Measurements from ENCODE around the gene CAPZB.

The CAPZB gene

DNA sequence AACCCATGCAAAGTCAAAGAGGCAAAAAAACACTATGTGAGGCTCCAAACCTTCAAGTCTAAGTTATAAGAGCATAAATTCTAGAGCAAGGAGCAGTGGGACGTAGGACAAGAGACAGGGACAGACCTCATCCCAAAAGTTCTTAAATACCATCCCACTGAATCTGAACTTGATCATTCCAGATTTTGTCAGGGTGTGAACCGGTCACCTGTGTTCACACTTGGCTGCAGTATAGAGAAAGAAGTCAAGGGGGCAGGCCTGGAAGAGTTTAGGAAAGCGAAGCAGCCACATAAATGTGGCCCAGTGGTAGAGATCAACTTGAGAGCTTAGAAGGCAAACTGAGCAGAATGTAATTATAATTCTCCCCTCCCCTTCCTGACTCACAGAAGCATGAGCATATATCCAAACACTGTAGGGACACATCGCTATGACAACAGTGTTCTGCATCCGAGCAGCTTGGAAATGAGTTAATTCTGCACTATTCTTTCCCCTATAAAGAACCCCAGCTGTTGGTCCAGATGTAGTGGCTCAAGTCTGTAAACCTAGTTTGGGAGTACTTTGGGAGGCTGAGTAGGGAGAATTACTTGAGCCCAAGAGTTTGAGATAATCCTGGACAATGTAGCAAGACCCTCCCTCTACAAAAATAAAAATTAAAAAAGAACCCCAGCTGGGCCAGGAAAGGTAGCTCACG, 176.1 kb downstream of the CAPZB start:
- H3K27me3 ChIP-seq (ENCODE audit: insufficient read depth, poor library complexity, severe bottlenecking) = no peaks in the 10 kb centered on the region
- H3K27ac ChIP-seq (replicated peaks) = no peak overlapping the region
- H3K4me3 ChIP-seq (replicated peaks; ENCODE audit: insufficient read depth, low read length) = no peak overlapping the region
- no peak for DNase-seq (ENCODE audit: low read depth in 1 of 2, low spot score in 1 of 2)
- no peak for TF ChIP-seq SPI1 (IDR thresholded peaks at IDR 0.05; ENCODE audit: borderline replicate concordance, low read depth)
- TF ChIP-seq, protein P1, sequence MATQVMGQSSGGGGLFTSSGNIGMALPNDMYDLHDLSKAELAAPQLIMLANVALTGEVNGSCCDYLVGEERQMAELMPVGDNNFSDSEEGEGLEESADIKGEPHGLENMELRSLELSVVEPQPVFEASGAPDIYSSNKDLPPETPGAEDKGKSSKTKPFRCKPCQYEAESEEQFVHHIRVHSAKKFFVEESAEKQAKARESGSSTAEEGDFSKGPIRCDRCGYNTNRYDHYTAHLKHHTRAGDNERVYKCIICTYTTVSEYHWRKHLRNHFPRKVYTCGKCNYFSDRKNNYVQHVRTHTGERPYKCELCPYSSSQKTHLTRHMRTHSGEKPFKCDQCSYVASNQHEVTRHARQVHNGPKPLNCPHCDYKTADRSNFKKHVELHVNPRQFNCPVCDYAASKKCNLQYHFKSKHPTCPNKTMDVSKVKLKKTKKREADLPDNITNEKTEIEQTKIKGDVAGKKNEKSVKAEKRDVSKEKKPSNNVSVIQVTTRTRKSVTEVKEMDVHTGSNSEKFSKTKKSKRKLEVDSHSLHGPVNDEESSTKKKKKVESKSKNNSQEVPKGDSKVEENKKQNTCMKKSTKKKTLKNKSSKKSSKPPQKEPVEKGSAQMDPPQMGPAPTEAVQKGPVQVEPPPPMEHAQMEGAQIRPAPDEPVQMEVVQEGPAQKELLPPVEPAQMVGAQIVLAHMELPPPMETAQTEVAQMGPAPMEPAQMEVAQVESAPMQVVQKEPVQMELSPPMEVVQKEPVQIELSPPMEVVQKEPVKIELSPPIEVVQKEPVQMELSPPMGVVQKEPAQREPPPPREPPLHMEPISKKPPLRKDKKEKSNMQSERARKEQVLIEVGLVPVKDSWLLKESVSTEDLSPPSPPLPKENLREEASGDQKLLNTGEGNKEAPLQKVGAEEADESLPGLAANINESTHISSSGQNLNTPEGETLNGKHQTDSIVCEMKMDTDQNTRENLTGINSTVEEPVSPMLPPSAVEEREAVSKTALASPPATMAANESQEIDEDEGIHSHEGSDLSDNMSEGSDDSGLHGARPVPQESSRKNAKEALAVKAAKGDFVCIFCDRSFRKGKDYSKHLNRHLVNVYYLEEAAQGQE (IDR thresholded peaks at IDR 0.05; ENCODE audit: insufficient replicate concordance, low read depth) = no peak
- no peak for TF ChIP-seq GABPA (IDR thresholded peaks at IDR 0.05; ENCODE audit: low read depth)
- TF ChIP-seq, protein P2, sequence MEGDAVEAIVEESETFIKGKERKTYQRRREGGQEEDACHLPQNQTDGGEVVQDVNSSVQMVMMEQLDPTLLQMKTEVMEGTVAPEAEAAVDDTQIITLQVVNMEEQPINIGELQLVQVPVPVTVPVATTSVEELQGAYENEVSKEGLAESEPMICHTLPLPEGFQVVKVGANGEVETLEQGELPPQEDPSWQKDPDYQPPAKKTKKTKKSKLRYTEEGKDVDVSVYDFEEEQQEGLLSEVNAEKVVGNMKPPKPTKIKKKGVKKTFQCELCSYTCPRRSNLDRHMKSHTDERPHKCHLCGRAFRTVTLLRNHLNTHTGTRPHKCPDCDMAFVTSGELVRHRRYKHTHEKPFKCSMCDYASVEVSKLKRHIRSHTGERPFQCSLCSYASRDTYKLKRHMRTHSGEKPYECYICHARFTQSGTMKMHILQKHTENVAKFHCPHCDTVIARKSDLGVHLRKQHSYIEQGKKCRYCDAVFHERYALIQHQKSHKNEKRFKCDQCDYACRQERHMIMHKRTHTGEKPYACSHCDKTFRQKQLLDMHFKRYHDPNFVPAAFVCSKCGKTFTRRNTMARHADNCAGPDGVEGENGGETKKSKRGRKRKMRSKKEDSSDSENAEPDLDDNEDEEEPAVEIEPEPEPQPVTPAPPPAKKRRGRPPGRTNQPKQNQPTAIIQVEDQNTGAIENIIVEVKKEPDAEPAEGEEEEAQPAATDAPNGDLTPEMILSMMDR (IDR thresholded peaks at IDR 0.05; ENCODE audit: insufficient read depth, low read length) = no peak
- no peak for TF ChIP-seq POLR2AphosphoS5 (IDR thresholded peaks at IDR 0.05; ENCODE audit: low read depth)

DNA sequence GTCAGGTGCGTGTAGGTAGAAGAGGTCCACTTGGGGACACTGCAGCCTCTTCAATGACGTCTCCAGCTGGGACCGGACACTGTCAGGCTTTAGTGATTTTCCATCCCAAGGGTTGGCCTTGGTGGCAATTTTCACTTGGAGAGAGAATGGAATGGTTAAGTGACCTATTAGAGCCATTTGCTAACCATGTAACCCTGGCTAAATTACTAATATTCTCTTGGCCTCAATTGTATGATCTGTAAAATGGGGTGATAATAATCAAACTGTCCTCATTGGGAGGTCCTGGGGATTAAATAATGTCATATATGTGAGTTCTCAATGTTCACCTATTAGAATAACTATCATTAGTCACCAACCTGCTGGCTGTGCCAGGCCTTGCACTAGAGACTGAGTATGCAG, 176.8 kb downstream of the CAPZB start:
- TF ChIP-seq, protein P1 (IDR thresholded peaks at IDR 0.05; ENCODE audit: insufficient replicate concordance, low read depth) = no peak
- no peak for TF ChIP-seq POLR2AphosphoS5 (IDR thresholded peaks at IDR 0.05; ENCODE audit: low read depth)
- TF ChIP-seq, protein P2 (IDR thresholded peaks at IDR 0.05; ENCODE audit: insufficient read depth, low read length) = no peak
- no peak for TF ChIP-seq SPI1 (IDR thresholded peaks at IDR 0.05; ENCODE audit: borderline replicate concordance, low read depth)
- TF ChIP-seq GABPA (IDR thresholded peaks at IDR 0.05; ENCODE audit: low read depth) = no peak
- Histone ChIP-seq H3K27me3 (ENCODE audit: insufficient read depth, poor library complexity, severe bottlenecking) (no peaks in the 10 kb centered on the region), H3K27ac (replicated peaks) (no peak overlapping the region), H3K4me3 (replicated peaks; ENCODE audit: insufficient read depth, low read length) (no peak overlapping the region)
- DNase-seq (ENCODE audit: low read depth in 1 of 2, low spot score in 1 of 2) = no peak

DNA sequence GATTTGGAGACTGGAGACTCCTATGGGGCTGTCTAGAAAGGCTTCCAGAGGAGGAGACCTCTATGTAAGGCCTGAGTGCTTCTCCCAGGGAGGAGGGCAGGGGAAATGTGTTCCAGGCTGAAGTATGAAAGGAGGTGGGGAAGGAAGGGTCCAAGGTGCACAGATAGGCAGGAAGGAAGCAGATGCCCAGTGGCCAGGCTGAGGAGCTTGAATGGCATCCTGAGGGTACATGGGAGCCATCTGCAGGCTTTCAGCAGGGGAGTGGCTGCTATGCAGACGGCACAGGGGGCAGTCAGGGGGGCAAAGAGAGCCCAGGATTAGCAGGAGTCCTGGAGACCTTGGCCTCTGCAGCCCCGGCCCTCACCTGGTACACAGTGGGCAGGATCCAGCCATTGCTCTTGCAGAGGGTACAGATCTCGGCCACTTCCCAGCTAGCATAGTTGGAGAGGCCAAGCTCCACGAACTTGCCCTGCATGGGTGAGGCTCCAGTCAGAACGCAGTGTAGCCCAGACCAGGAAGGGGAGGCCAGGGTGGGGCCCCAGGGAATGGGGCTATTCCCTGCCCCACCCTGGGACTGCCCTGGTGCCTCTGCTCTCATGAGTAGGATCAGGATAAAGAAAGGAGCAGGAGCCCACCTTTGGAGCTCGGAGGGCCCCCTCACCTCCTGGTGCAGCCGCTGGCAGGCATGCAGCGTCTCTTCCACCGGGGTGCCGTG, 177.4 kb downstream of the CAPZB start:
- H3K27ac ChIP-seq (replicated peaks) = no peak overlapping the region
- no peak for TF ChIP-seq SPI1 (IDR thresholded peaks at IDR 0.05; ENCODE audit: borderline replicate concordance, low read depth)
- TF ChIP-seq, protein P2 (IDR thresholded peaks at IDR 0.05; ENCODE audit: insufficient read depth, low read length) = no peak
- no peak for TF ChIP-seq GABPA (IDR thresholded peaks at IDR 0.05; ENCODE audit: low read depth)
- no peak for TF ChIP-seq POLR2AphosphoS5 (IDR thresholded peaks at IDR 0.05; ENCODE audit: low read depth)
- TF ChIP-seq, protein P1 (IDR thresholded peaks at IDR 0.05; ENCODE audit: insufficient replicate concordance, low read depth) = no peak
- no peaks in the 10 kb centered on the region for H3K27me3 ChIP-seq (ENCODE audit: insufficient read depth, poor library complexity, severe bottlenecking)
- H3K4me3 ChIP-seq (replicated peaks; ENCODE audit: insufficient read depth, low read length) = no peak overlapping the region
- DNase-seq (ENCODE audit: low read depth in 1 of 2, low spot score in 1 of 2) = no peak
